22Rv1 (cell line): ENCODE data around the gene C1orf185.

ENCODE experiments used
- ZFX ChIP-seq: fragments of 450-650 bp; IDR thresholded peaks from 2 replicates; pipeline ENCODE4 v1.6.1; 2017; ENCODE audit warnings: antibody characterized with exemption, borderline replicate concordance
- TF ChIP-seq, protein P1 (sequence below): fragments of 450-650 bp; IDR thresholded peaks from 2 replicates; pipeline ENCODE4 v1.5.1; 2017; ENCODE audit warnings: mild to moderate bottlenecking

- TF ChIP-seq, protein P1, sequence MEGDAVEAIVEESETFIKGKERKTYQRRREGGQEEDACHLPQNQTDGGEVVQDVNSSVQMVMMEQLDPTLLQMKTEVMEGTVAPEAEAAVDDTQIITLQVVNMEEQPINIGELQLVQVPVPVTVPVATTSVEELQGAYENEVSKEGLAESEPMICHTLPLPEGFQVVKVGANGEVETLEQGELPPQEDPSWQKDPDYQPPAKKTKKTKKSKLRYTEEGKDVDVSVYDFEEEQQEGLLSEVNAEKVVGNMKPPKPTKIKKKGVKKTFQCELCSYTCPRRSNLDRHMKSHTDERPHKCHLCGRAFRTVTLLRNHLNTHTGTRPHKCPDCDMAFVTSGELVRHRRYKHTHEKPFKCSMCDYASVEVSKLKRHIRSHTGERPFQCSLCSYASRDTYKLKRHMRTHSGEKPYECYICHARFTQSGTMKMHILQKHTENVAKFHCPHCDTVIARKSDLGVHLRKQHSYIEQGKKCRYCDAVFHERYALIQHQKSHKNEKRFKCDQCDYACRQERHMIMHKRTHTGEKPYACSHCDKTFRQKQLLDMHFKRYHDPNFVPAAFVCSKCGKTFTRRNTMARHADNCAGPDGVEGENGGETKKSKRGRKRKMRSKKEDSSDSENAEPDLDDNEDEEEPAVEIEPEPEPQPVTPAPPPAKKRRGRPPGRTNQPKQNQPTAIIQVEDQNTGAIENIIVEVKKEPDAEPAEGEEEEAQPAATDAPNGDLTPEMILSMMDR: no peak
- TF ChIP-seq ZFX: no peak
Measured at GRCh38 chr1:51070011-51070410, 32.0 kb upstream of the C1orf185 start.
